Urinary bladder (tissue), 4 donors: Measurements from ENCODE around the gene TMEM132C. TPM values are rescaled to one million over a fixed set of nuclear protein-coding genes. Genes with fewer than 3 reads are reported as not detected.

ENCODE experiments used
- DNase-seq: peaks from one replicate; pipeline ENCODE4 v3.0.0-alpha.2; 2015; ENCODE audit errors: extremely low spot score
- H3K27ac ChIP-seq: one replicate; pipeline ENCODE4 v1.5.1; 2013; ENCODE audit warnings: low read depth, mild to moderate bottlenecking, moderate library complexity
- H3K36me3 ChIP-seq: one replicate; pipeline ENCODE4 v1.6.1; 2013; ENCODE audit warnings: mild to moderate bottlenecking, moderate library complexity; ENCODE audit not compliant: insufficient read depth
- H3K4me1 ChIP-seq: one replicate; pipeline ENCODE4 v1.6.1; 2013; ENCODE audit warnings: mild to moderate bottlenecking, moderate library complexity; ENCODE audit not compliant: insufficient read depth
- H3K4me3 ChIP-seq: one replicate; pipeline ENCODE4 v1.5.1; 2013; ENCODE audit warnings: low read depth, low read length
- WGBS: extraction: QIAGEN DNeasy Blood & Tissue Kit; methylation state at CpG from one replicate; pipeline ENCODE4 v1.1.7; 2013; 5-methylcytosine and 5-hydroxymethylcytosine counted together
- polyA plus RNA-seq: library from polyadenylated mRNA; stranded (reverse); fragments of 200-250 nt; gene quantifications from one replicate; pipeline ENCODE4 v1.2.3, GENCODE V29; 2013
- total RNA-seq: library from RNA; depleted of rRNA; stranded (reverse); fragments of >200 nt; gene quantifications from one replicate; pipeline ENCODE4 v1.2.3, GENCODE V29; 2014
- donor health status: healthy with polysubstance abuse.
- donor health status: healthy.

The TMEM132C gene
- total and polyA plus RNA-seq, 2 donors, result 11.1 to 20.9 TPM

DNA sequence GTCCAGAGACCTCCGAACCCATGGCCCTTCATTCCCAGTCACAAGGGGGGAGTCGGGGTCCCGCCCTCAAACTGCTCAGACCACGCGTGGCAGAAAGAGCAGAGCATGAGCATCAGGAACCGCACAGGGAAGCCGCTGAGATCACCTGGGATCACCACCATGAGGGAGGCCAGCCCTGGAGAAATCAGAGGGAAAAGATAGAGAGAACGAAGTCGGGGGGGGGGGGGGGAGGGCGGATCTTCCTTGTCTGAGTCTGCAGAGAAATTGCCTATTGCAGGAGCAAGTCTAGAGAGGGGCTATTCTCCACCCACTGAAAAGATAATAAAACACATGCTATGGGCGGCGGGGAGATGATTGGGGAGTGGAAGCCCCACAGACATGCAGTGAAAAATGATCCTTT is 884 bp upstream of the TMEM132C start:
- DNase-seq, result no peak
- Histone ChIP-seq H3K27ac (no peak overlapping the region), H3K4me3 (no peak overlapping the region), H3K4me1 (no peaks in the 10 kb centered on the region), H3K36me3 (no peaks in the 10 kb centered on the region)
- 12% methylated on average over 12 of the region's 12 CpGs for WGBS

DNA sequence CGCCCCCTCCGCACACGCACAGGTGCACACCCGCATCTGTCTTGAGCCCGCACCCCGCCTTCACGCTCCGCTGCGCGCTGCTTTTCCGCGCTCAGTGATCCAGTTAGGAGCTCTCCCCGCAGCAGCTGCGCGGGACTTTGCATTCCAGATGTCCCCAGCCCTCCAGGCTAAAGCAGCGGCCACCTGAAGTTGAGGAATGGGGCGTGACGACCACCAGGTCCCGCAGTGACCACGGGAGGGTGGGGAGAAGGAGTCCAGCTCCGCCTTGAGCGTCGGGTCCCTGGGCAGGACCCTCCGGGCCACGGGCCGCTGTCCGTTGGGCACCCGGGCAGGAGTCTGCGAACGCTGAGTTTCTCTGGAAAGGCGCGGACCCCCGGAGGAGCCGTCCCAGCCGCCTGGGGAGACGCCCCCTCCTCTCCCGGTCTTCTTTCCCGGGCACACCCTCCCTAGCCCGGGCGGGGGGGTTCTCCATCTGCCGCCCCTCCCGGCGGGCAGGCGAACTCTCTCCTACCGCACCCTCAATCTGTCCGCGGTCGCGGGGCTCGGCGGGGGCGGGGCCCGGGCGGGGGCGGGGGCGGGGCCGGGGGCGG is 334 bp upstream of the TMEM132C start:
- Histone ChIP-seq H3K4me1 (no peaks in the 10 kb centered on the region), H3K4me3 (peak overlapping the region; percentile 75), H3K36me3 (no peaks in the 10 kb centered on the region), H3K27ac (no peak overlapping the region)
- WGBS, result 2% methylated on average over 58 of the region's 58 CpGs
- DNase-seq, result no peak

DNA sequence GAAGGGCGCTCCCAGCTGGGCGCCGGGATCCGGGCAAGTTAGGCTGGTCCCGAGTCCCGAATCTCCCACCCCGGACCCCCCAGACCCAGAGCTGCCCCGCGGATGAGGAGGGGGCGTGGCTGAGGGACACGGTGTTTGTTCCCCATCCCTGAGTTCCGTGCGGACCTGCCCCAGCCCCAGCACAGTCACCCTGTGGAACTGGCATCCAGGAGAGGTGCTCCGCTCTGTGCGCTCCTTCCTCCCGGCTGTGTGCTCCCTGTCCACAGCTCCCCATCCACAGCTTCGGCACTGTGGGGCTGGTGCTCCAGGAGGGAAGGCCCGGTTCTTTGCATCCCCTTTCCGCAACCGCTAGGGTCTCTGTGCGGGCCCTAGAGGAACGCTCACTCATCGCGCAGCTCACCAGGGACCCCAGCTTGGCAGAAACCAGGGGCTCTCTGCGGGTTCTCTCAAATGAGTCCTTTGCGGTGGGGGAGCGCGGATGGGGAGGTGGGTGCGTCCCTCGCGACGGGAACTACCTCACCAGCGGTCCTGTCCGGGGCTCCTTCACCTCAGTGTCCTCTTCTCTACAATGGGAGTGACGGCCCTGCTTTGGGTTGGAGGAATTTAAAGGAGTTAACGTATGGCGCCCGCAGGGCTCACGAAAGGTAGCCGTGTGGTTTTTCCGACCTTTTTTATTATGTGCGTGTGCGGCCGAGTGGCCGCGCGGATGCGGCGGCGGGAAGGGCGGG is 845 bp downstream of the TMEM132C start:
- Histone ChIP-seq H3K4me3 (peak overlapping the region; percentile 75), H3K36me3 (no peaks in the 10 kb centered on the region), H3K4me1 (no peaks in the 10 kb centered on the region), H3K27ac (no peak overlapping the region)
- no peak for DNase-seq
- 2% methylated on average over 51 of the region's 51 CpGs for WGBS

DNA sequence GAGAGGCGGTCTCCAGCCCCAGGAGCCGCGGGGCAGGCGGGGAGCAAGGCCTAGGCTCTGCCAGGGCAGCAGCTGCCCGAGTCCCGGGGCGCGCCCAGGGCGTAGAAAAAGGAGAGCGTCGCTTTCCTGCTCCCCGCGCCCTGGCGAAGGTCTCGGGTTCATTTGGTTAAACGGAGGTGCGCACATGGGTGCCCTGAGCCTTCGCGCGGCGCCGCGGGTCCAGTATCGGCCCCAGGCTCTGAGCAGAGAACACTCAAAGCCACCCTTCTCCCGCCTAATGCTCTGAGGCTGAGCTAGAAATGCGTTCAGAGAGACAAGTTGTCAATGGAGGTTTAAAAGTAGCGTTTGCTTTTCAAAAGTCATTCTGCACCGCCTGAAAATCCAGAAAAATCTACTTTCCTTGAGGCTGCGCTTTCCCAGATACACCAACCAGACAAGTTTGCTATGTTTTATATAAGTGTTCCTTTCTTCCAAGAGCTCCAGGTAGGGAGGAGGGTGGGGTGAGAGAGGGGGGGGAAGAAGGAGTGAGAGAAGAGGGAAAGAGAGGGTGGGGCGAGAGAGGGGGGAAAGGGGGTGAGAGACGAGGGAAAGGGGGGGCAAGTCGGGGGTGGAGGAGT is 1.5 kb downstream of the TMEM132C start:
- H3K27ac ChIP-seq, result no peak overlapping the region

DNA sequence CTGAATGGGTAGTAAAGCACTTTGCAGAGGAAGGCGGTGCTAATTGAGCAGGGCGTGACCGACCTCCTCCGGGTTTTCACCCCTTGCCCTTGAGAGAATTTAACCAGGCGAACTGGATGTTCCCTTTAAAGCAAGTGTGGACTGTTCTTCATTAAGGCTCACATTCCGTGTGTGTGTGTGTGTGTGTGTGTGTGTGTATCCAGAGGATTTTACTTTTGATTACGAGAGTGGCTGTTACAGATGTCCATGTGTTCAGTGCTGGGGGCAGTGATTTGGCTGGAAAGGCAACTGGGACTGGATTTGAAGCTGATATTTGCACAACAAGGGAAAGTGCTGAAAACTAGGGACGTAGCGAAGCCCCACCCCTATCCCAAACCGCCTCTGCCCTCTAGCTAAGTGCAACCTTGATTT is 2.2 kb downstream of the TMEM132C start:
- no peak overlapping the region for H3K27ac ChIP-seq
- no peaks in the 10 kb centered on the region for H3K36me3 ChIP-seq
- no peaks in the 10 kb centered on the region for H3K4me1 ChIP-seq
- WGBS, result 9% methylated on average over 10 of the region's 10 CpGs
- no peak overlapping the region for H3K4me3 ChIP-seq
- no peak for DNase-seq

More for the DNA sequence above, 1.5 kb downstream of the TMEM132C start:
- DNase-seq, result no peak
- peak overlapping the region; percentile 75 for H3K4me3 ChIP-seq
- H3K36me3 ChIP-seq, result no peaks in the 10 kb centered on the region
- H3K4me1 ChIP-seq, result no peaks in the 10 kb centered on the region
- WGBS, result 2% methylated on average over 32 of the region's 32 CpGs

DNA sequence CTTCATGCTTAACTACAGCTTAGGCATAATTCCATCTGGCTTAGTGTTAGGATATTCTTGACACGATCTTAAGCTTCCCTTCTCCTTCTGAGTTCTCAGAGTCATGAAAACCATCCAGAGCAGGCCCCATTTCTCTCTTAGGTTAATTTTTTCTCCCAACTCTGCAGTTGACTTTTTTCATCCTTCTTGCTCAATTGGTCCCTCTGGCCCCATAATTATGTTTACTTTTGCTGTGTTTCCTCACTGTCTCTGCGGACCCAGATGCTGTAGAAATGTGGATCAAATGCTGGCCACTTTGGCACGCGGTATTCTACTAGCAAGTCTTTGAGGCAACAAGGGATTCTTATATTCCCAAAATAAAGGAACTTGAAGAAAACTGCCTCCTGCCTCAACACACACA is 9.5 kb downstream of the TMEM132C start:
- 59% methylated on average over 4 of the region's 4 CpGs for WGBS
- Histone ChIP-seq H3K27ac (no peak overlapping the region), H3K4me1 (no peaks in the 10 kb centered on the region), H3K4me3 (no peak overlapping the region), H3K36me3 (no peaks in the 10 kb centered on the region)
- DNase-seq, result no peak

DNA sequence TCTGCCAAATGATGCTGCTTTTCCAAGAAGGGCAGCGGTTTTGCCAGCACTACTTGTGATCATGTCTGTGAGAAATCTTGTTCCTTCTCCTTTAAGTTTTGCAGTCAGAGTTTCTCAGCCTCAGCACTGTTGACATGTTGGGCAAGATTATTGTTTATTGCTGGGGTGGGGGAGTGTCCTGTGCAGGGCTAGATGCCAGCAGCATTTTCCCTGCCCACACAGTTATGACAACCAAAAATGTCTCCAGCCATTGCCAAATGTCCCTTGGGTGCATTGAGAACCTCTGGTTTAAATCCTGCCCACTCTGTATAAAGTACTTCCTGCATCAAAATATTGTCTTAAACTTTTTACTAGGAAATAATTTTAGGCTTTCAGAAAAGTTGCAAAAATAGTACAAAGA is 20.0 kb downstream of the TMEM132C start:
- no peak for DNase-seq
- Histone ChIP-seq H3K36me3 (no peaks in the 10 kb centered on the region), H3K4me3 (no peak overlapping the region), H3K27ac (no peak overlapping the region), H3K4me1 (no peaks in the 10 kb centered on the region)
- 35% methylated on average over 1 of the region's 1 CpG for WGBS

DNA sequence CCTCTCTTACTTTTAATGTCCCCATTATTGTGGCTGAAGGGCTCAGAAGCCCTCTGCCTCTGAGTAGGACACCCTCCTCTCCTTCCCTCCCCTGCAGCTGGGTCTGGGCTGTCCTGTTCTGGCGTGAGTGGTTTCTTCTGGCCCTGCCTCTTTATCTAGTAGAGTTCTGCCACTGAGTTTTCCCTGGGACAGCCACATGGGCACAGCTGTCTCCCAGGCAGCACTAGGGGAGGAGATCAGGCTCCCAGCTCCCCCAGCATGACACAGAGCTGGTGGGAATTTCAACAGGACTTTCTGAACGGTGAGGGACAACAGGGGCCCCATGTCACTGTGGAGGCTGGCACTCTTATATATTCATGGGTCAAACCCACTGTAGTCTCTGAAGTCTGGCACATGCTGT is 21.4 kb downstream of the TMEM132C start:
- Histone ChIP-seq H3K4me3 (no peak overlapping the region), H3K27ac (no peak overlapping the region), H3K36me3 (no peaks in the 10 kb centered on the region), H3K4me1 (no peaks in the 10 kb centered on the region)
- 58% methylated on average over 2 of the region's 2 CpGs for WGBS
- no peak for DNase-seq

DNA sequence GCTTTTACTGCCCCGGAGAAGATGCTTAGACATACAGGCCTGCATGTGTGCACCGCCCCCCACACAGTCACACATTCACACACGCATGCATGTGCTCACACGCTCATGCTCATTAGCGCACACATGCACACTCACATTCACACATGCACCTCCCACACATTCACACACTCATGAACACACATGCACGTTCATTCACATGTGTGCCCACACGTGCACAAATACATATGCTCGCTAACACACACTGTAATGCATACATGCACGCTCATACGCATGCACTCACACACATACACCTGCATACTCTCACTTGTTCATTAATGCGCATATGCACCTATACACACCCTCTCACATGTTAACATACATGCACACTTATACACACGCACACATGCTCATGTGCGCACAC is 21.9 kb downstream of the TMEM132C start:
- no peak for DNase-seq
- no peak overlapping the region for H3K27ac ChIP-seq
- H3K36me3 ChIP-seq, result no peaks in the 10 kb centered on the region
- no peak overlapping the region for H3K4me3 ChIP-seq
- H3K4me1 ChIP-seq, result no peaks in the 10 kb centered on the region
- 94% methylated on average over 13 of the region's 13 CpGs for WGBS

DNA sequence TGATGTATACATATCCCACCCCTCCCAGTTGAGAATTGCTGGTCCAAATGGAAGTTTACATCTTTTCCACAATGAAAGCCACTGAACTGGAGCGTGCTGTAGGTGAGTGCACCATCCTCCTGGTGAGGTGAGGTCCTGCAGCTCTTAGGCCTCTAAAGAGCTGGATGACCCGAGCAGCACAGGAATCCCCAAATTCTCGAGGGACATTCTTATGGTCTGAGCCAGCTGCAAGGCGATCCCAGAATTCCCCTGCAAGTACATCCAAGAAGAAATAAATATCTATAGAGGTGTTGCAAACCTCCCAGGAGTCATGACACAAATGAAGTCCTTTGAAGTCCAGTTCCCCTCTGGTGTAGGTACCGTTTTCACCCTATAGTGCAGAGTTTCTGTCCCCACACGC is 24.0 kb downstream of the TMEM132C start:
- WGBS, result 70% methylated on average over 6 of the region's 6 CpGs
- DNase-seq, result no peak
- H3K27ac ChIP-seq, result no peak overlapping the region
- H3K4me1 ChIP-seq, result no peaks in the 10 kb centered on the region
- H3K4me3 ChIP-seq, result no peak overlapping the region
- H3K36me3 ChIP-seq, result no peaks in the 10 kb centered on the region

DNA sequence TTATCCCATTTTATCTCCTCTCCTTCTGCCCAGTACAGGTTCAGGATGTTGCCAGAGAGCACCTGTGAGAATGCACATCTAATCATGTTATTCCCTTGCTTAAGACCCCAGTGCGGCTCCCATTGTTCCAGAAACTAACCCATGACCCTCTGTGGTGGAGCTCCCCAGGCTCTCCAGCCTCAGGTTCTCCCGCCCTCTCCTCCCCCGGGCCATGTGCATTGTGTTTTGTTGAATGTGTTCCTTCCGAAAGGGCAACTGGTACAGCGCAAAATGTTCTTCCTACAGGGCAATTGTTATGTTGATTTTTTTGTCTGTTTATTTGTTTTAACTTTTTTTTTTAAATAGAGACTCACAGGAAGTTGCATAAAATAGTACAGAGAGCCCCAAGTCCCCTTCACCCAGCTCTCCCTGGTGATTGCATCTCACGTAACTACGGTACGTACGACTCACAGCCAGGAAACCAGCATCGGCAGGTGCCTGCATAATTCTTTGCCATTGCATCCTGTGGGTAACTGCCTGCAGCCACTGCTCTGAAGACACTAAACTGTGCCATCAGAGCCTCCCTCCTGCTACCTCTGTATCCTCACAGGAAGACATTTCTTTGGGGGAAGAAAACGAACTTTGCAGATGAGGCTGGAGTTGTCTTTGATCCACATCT is 31.2 kb downstream of the TMEM132C start:
- DNase-seq, result no peak
- WGBS, result 71% methylated on average over 11 of the region's 11 CpGs
- Histone ChIP-seq H3K4me1 (no peaks in the 10 kb centered on the region), H3K4me3 (no peak overlapping the region), H3K36me3 (no peaks in the 10 kb centered on the region), H3K27ac (no peak overlapping the region)

DNA sequence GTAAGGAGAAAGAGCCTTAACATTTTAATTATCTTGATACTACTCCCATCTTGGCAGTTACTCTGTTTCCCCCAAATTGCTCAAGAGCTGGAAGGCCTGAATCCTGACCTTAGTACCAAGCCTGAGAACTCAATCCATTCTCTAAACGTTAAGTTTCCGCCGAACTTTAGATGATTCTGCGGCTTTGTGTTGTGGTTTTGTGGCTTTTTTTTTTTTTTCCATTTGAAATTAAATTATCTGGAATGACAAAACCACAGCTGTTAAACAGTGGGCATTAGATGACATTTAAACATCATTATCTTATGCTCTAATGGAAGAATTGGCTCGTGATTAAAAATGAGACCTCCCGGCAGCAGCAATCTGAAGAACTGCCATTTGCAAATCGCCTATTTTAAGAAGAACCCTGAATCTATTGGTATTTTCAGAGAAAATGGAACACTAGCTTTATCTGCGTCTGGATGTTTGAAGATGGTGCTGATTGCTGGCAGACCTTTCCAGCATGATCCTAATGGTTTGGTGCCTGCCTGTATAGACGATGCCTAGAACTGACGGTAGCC is 38.4 kb downstream of the TMEM132C start:
- no peaks in the 10 kb centered on the region for H3K36me3 ChIP-seq

DNA sequence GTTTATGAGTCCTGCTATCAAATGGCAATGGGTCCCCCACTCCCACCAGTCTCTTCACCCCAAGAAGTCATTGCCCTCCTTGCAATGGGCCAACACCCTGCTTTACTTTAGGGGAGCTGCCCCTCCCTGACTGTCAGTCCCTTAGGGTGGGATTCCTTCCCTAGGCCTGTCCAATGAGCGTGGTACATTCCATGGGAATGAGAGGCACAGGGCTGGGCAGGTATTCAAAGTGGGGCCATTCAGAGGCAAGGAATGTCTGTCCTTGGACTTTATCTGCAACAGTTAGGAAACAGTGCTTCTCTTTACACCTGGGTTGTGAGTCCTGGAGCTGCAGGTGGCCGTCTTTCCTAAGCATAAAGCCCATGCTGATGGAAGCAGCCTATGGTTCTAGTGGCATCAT is 40.8 kb downstream of the TMEM132C start:
- H3K36me3 ChIP-seq, result no peaks in the 10 kb centered on the region
- H3K27ac ChIP-seq, result no peak overlapping the region
- 86% methylated on average over 2 of the region's 2 CpGs for WGBS
- DNase-seq, result no peak
- H3K4me3 ChIP-seq, result no peak overlapping the region
- H3K4me1 ChIP-seq, result no peaks in the 10 kb centered on the region

More for the DNA sequence above, 38.4 kb downstream of the TMEM132C start:
- WGBS, result 86% methylated on average over 10 of the region's 10 CpGs
- no peak for DNase-seq
- H3K27ac ChIP-seq, result no peak overlapping the region
- H3K4me3 ChIP-seq, result no peak overlapping the region
- H3K4me1 ChIP-seq, result no peaks in the 10 kb centered on the region
